Fibroblast of the aortic adventitia (primary cell): Measurements from ENCODE around the gene TRAK2. TPM values are rescaled to one million over a fixed set of nuclear protein-coding genes. Genes with fewer than 3 reads are reported as not detected.

Experiments
- DNase-seq: peaks from one replicate; pipeline ENCODE4 v3.0.0-alpha.2; 2010; ENCODE audit warnings: low read depth
- H3K4me3 ChIP-seq: 2 replicates; pipeline ENCODE4 v1.5.1; 2011; ENCODE audit warnings: low read depth, mild to moderate bottlenecking, control low read depth, low read length, moderate library complexity
- total RNA-seq: library from RNA; depleted of rRNA; stranded (reverse); fragments of >200 nt; gene quantifications from 2 replicates; pipeline ENCODE4 v1.2.3, GENCODE V29; 2012; ENCODE audit warnings: low replicate concordance
- TF ChIP-seq, protein P1 (sequence below): IDR thresholded peaks from 2 replicates; pipeline ENCODE4 v1.5.1; 2011; ENCODE audit warnings: mild to moderate bottlenecking, low read length, control low read depth, inconsistent platforms; ENCODE audit not compliant: insufficient read depth

Gene TRAK2
- total RNA-seq, 1 donor = 74.7 TPM

DNA sequence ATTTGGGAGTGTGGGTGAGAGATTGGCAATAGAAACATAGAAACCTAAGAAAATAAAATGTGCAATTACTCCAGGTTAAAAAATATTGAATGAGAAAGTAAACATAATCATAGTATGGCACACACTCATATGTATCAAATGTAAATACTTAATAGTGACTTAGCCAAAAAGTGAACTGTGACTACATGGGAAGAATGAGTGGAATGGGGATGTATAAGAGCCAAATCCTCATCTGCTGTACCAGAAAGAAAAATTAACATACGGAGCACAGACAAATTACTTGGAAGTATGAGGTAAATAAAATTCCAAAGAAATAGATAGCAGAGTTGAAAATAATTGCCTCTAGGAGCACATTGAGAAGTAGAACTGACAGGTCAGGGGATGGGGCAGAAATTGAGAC, 98.1 kb downstream of the TRAK2 start:
- peak; percentile 46 for DNase-seq
- TF ChIP-seq, protein P1, sequence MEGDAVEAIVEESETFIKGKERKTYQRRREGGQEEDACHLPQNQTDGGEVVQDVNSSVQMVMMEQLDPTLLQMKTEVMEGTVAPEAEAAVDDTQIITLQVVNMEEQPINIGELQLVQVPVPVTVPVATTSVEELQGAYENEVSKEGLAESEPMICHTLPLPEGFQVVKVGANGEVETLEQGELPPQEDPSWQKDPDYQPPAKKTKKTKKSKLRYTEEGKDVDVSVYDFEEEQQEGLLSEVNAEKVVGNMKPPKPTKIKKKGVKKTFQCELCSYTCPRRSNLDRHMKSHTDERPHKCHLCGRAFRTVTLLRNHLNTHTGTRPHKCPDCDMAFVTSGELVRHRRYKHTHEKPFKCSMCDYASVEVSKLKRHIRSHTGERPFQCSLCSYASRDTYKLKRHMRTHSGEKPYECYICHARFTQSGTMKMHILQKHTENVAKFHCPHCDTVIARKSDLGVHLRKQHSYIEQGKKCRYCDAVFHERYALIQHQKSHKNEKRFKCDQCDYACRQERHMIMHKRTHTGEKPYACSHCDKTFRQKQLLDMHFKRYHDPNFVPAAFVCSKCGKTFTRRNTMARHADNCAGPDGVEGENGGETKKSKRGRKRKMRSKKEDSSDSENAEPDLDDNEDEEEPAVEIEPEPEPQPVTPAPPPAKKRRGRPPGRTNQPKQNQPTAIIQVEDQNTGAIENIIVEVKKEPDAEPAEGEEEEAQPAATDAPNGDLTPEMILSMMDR = no peak

DNA sequence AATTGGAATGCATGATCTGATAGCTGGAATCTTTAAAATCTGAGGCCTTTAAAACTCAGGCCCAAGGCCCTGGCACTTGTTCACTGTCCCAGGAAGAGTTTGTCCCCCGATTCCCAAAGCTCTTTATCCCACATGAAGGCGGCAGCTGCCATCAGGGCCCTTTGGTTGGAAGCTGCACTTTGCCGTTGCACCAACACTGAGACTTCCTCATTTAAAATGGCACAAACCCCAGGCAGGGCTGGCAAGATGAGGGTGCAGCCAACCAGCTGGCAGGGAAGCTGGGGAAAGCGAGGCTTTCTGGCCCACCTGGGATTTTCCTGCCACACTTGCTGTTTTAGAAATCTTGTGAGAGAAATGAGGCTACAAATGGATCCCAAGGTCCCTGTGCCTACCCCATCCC, 100.4 kb downstream of the TRAK2 start:
- no peak overlapping the region for H3K4me3 ChIP-seq
- DNase-seq = no peak
- TF ChIP-seq, protein P1 = no peak

More for the DNA sequence above, 98.1 kb downstream of the TRAK2 start:
- no peak overlapping the region for H3K4me3 ChIP-seq

DNA sequence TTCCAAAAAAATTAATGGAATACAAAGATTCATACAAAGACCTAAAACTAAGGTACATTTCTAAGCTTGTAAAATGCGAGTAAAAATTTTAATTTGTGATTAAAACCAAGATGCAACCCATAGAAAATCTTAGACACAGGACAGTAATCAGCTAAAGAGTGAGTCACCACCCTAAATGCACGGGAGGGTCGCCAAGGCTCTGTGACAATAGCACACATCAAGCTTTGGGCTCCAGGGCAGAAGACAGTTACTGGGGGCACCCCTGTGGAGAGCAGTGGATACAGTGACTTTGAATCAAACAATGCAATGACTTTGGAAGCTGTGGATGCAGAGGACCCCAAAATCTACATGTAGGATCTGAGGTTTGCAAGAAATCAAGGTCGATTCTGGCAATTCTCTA, 101.7 kb downstream of the TRAK2 start:
- DNase-seq = no peak
- H3K4me3 ChIP-seq = no peak overlapping the region
- TF ChIP-seq, protein P1 = no peak

DNA sequence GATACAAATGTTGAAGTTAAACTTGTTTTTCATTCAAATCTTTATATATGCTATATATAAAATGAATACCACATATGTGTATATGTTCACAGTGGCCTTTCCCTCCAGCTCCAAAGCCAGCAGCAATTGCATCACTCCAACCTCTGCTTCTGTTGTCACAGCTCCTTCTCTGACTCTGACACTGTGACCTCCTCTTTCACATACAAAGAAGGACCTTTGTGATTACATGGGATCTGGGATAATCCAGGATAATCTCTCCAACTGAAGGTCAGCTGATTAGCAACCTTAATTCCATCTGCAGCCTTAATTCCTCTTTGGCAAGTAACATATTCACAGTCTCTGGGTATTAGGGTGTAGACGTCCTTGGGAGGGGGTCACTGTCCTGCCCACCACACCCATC, 102.5 kb downstream of the TRAK2 start:
- H3K4me3 ChIP-seq = no peak overlapping the region
- DNase-seq = no peak
- TF ChIP-seq, protein P1 = no peak

DNA sequence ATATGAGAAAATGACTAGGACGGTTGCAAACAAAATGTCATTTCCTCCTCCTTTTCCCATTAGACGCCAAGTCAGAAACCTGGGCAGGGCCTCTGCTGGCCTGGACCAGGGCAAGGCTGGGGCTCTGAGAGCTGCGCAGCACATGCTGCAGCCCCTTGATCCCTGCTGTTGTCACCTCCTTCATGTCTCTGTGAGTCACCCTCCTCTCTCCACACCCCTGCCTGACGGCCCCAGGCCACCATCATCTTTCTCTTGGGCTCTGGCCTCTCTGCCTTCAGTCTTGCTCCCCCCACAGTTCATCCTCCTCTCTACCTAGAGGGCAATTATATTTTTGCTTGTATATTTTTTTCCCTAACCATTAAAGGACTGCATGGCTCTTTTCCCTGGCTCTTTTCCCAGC, 104.1 kb downstream of the TRAK2 start:
- DNase-seq = no peak
- TF ChIP-seq, protein P1 = no peak
- H3K4me3 ChIP-seq = no peak overlapping the region

DNA sequence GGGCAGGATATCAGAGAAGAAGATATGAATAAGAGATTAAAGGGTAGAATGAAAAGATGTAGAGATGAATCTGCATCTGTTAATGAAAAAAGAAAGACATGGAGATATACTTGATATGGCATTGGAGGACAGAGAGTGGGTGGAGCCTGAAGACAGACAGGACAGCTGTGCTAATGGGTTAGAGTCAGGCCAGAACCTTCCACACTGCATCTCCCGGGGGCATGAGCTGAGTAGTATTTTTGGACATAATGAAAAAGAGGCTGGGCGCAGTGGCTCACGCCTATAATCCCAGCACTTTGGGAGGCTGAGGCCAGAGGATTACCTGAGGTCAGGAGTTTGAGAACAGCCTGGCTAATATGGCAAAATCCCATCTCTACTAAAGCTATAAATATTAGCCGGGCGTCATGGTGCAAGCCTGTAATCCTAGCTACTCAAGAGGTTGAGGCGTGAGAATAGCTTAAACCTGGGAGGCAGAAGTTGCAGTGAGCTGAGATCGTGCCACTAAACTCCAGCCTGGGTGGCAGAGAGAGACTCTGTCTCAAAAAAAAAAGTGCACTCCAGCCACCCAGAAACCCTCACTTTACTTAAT, 105.5 kb downstream of the TRAK2 start:
- H3K4me3 ChIP-seq = no peak overlapping the region
- TF ChIP-seq, protein P1 = no peak
- DNase-seq = no peak
